Parathyroid adenoma (tissue), 2 donors: ENCODE results near the gene APOBEC3C.
"Not testable (repeated sequence)": the region's sequence is repeated elsewhere in the genome, so short reads cannot be mapped to it uniquely, and the experiment has no call there.

Experiments
- H2AFZ ChIP-seq: fragments of 300-600 bp; sonication (generic); one replicate; pipeline ENCODE4 v1.7.0; 2017; ENCODE audit warnings: antibody characterized with exemption, mild to moderate bottlenecking
- H3K27ac ChIP-seq: fragments of 300-600 bp; sonication (generic); one replicate; pipeline ENCODE4 v1.7.0; 2017
- H3K27me3 ChIP-seq: fragments of 300-600 bp; sonication (generic); one replicate; pipeline ENCODE4 v1.7.0; 2017; ENCODE audit warnings: low read length; ENCODE audit not compliant: control insufficient read depth, insufficient read depth
- H3K36me3 ChIP-seq: fragments of 300-600 bp; sonication (generic); one replicate; pipeline ENCODE4 v1.7.0; 2017; ENCODE audit warnings: low read length; ENCODE audit not compliant: control insufficient read depth, insufficient read depth
- H3K4me1 ChIP-seq: fragments of 300-600 bp; sonication (generic); one replicate; pipeline ENCODE4 v1.7.0; 2017; ENCODE audit warnings: control low read depth
- H3K4me2 ChIP-seq: fragments of 300-600 bp; sonication (generic); one replicate; pipeline ENCODE4 v1.7.0; 2017; ENCODE audit warnings: low read length
- H3K4me3 ChIP-seq: fragments of 300-600 bp; sonication (generic); one replicate; pipeline ENCODE4 v1.7.0; 2017; ENCODE audit warnings: low read depth, low read length
- H3K79me2 ChIP-seq: fragments of 300-600 bp; sonication (generic); one replicate; pipeline ENCODE4 v1.7.0; 2017; ENCODE audit warnings: control low read depth
- H3K9ac ChIP-seq: fragments of 300-600 bp; sonication (generic); one replicate; pipeline ENCODE4 v1.7.0; 2017; ENCODE audit warnings: mild to moderate bottlenecking
- H3K9me3 ChIP-seq: fragments of 300-600 bp; sonication (generic); one replicate; pipeline ENCODE4 v1.7.0; 2017; ENCODE audit warnings: low read length; ENCODE audit not compliant: control insufficient read depth
- TF ChIP-seq, protein P1 (sequence below): fragments of 300-600 bp; sonication (generic); IDR thresholded peaks from one replicate; pipeline ENCODE4 v1.7.0; 2017; ENCODE audit warnings: antibody characterized with exemption, mild to moderate bottlenecking
- donor health status: primary hyperparathyroidism.

APOBEC3C gene

DNA sequence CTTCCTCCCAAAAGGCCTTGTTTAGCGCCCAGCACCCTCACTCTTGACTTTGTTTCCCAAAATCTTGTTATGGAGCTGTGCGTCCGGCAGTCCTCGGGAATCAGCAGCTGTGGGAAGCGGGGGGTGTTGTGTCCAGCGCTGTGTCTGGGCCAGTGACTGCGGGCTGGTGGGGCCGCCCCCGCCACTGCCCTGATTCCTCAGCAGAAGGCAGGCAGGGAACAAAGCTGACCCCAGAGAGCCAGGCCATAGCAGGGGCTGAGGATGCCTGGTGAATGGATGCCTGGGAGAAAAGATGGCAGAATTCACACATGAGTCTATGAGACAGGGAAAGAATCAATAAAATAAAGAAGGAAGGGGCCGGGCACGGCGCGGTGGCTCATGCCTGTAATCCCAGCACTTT lies 2.5 kb downstream of the APOBEC3C start:
- no peak overlapping the region for H3K27ac ChIP-seq
- H3K4me1 ChIP-seq, result no peaks in the 10 kb centered on the region
- H2AFZ ChIP-seq, result no peak overlapping the region
- no peaks in the 10 kb centered on the region for H3K79me2 ChIP-seq
- H3K27me3 ChIP-seq, result no peaks in the 10 kb centered on the region
- TF ChIP-seq, protein P1, sequence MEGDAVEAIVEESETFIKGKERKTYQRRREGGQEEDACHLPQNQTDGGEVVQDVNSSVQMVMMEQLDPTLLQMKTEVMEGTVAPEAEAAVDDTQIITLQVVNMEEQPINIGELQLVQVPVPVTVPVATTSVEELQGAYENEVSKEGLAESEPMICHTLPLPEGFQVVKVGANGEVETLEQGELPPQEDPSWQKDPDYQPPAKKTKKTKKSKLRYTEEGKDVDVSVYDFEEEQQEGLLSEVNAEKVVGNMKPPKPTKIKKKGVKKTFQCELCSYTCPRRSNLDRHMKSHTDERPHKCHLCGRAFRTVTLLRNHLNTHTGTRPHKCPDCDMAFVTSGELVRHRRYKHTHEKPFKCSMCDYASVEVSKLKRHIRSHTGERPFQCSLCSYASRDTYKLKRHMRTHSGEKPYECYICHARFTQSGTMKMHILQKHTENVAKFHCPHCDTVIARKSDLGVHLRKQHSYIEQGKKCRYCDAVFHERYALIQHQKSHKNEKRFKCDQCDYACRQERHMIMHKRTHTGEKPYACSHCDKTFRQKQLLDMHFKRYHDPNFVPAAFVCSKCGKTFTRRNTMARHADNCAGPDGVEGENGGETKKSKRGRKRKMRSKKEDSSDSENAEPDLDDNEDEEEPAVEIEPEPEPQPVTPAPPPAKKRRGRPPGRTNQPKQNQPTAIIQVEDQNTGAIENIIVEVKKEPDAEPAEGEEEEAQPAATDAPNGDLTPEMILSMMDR, result no peak
- H3K36me3 ChIP-seq, result no peaks in the 10 kb centered on the region
- no peak overlapping the region for H3K9ac ChIP-seq
- H3K4me2 ChIP-seq, result no peak overlapping the region
- no peaks in the 10 kb centered on the region for H3K9me3 ChIP-seq
- H3K4me3 ChIP-seq, result no peak overlapping the region

DNA sequence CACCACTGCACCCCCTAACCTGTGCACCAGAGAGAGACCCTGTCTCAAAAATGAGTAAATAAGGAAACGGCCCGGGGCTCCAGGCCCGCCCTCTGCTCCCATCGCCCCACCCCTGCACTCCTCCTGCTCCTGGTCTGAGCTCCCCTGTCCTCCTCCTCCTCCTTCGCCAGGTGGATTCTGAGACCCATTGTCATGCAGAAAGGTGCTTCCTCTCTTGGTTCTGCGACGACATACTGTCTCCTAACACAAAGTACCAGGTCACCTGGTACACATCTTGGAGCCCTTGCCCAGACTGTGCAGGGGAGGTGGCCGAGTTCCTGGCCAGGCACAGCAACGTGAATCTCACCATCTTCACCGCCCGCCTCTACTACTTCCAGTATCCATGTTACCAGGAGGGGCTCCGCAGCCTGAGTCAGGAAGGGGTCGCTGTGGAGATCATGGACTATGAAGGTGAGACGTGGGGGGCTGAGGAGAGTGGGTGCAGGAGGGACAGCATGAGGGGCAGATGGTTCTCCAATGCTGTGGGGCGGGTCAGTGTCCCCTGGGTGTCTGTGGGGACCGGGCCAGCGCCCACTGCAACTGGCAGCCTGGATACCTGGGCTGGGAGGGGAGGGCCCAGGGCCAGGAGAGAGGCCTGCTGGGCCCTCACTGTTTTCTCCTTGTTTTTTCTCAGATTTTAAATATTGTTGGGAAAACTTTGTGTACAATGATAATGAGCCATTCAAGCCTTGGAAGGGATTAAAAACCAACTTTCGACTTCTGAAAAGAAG lies 3.7 kb downstream of the APOBEC3C start:
- Histone ChIP-seq H3K4me2 (no peak overlapping the region), H3K9ac (no peak overlapping the region), H3K79me2 (no peaks in the 10 kb centered on the region), H2AFZ (no peak overlapping the region), H3K27me3 (no peaks in the 10 kb centered on the region), H3K4me1 (no peaks in the 10 kb centered on the region), H3K4me3 (no peak overlapping the region), H3K27ac (no peak overlapping the region), H3K36me3 (no peaks in the 10 kb centered on the region), H3K9me3 (no peaks in the 10 kb centered on the region)
- TF ChIP-seq, protein P1, result no peak

DNA sequence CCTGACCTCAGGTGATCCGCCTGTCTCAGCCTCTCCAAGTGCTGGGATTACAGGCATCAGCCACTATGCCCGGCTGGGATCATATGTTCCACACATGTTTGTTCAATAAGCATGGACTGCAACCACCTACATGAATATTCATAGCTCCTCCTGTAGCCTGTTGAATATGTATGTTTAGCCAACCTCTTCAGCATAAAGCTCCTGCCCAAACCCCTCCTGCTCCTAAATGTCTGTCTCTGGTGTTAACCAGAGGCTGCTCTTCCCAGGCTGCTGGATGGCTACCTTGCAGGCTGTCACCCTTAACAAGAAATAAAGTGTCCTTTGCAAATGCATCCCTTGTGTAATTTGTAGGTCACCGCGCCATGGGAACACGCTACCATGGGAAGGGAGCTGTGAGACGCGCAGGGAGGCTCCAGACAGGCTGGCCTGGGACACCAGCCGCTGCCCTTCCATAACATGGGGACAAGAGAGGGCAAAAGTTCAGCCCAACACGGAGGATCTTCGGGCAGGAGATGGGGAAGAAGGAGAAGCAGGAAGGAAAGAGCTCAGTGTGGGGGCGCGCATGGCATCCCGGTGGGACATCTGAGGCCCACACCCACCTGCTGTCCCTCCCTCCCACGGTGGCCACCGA lies 6.1 kb downstream of the APOBEC3C start:
- H3K4me1 ChIP-seq, H3K4me3 ChIP-seq, H3K27me3 ChIP-seq, H3K27ac ChIP-seq, H3K9ac ChIP-seq, H3K36me3 ChIP-seq, H3K79me2 ChIP-seq, H3K9me3 ChIP-seq: not testable (repeated sequence)
- Histone ChIP-seq H3K4me2 (peak overlapping the region; percentile 9), H2AFZ (peak overlapping the region; percentile 46)

DNA sequence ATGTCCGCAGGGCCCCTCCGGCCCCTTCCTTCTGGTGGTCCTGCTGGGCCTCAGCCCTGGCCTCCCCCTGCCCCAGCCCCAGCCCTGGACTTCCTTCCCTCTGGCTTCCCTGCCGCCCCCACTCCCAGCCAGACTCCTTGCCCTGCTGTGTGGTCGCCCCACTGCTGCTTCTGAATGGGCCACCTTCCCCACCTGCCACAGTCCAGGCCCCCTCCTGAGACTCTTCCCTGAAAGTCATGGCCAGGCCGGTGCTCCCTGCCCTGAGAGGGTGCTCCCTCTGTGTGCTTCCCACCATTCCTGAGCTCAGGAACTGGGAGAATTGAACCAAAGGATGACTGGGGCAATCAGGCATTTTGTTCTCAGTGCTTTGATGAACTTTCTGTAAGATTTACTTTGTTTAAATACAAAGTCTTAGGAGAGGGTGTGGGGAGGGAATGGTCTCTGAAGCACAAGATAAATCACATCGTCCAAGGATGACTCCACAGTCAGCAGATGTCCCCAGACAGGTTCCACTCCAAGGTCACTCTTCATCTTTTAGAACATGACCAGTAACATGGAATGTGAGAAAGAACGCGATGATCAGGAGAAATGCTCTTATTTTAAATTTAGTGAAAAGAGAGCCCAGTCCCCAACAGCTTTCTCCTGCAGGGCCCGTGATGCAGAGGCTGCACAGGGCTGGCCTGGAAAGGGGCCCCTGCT lies 7.6 kb downstream of the APOBEC3C start:
- Histone ChIP-seq H3K9ac (no peak overlapping the region), H3K36me3 (no peaks in the 10 kb centered on the region), H3K4me1 (no peaks in the 10 kb centered on the region), H3K79me2 (no peaks in the 10 kb centered on the region), H3K9me3 (no peaks in the 10 kb centered on the region), H3K4me3 (peak overlapping the region; percentile 46), H3K27ac (peak overlapping the region; percentile 39), H3K27me3 (no peaks in the 10 kb centered on the region), H3K4me2 (peak overlapping the region; percentile 13), H2AFZ (no peak overlapping the region)
- TF ChIP-seq, protein P1, result no peak

DNA sequence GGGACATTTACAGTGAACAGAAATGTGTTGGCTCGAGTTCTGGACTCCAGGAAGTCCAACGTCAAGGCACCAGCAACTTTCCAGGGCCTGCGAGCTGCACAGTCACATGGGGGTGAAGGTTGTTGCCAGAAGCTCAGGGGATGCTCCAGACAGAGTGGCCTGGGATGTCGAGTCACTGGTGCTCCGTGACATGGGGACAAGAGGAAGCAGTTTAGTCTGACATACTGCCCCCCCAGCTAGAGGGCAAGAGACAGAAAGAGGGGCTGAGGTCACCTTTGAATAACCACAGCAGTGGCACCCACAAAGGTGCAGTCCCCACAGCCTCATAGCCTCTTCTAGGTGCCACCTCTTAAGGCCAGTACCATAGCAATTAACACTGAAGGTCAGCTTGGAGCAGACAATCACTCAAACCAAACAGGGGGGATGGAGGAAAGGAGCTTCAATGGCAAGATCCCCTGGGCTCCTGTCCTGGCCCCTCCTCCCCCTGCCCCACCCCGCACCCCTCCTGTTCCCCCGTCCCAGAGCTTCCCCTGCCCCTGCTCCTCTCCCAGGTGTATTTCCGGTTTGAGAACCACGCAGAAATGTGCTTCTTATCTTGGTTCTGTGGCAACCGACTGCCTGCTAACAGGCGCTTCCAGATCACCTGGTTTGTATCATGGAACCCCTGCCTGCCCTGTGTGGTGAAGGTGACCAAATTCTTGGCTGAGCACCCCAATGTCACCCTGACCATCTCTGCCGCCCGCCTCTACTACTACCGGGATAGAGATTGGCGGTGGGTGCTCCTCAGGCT lies 10.7 kb downstream of the APOBEC3C start:
- no peak overlapping the region for H3K4me2 ChIP-seq
- H3K27ac ChIP-seq, result no peak overlapping the region
- TF ChIP-seq, protein P1, result no peak
- no peak overlapping the region for H3K9ac ChIP-seq
- H3K4me3 ChIP-seq, result no peak overlapping the region
- H3K36me3 ChIP-seq, result no peaks in the 10 kb centered on the region
- no peaks in the 10 kb centered on the region for H3K4me1 ChIP-seq
- H3K27me3 ChIP-seq, result no peaks in the 10 kb centered on the region
- no peaks in the 10 kb centered on the region for H3K79me2 ChIP-seq
- no peak overlapping the region for H2AFZ ChIP-seq
- H3K9me3 ChIP-seq, result no peaks in the 10 kb centered on the region
